Endothelial cell of umbilical vein (primary cell): ENCODE measurements around the gene NPHS1. TPM values are rescaled to one million over a fixed set of nuclear protein-coding genes. Genes with fewer than 3 reads are reported as not detected.

ENCODE experiments used
- BruUV-seq: library from RNA; stranded (reverse); fragments of 400-500 nt; replicated peaks from 2 replicates; lab custom pipeline; 2021; lab: Mats Ljungman, UMichigan
- CTCF ChIA-PET: fragments of 300-600, 350-600 bp; sonication (Branson Sonifier 250); formaldehyde crosslinking; loops from one replicate; lab custom pipeline; 2021; ENCODE audit warnings: antibody characterized with exemption, inconsistent platforms; lab: Charles Lee
- POLR2A ChIA-PET: fragments of 300-600, 350-600 bp; sonication (Branson Sonifier 250); formaldehyde crosslinking; loops from one replicate; lab custom pipeline; 2021; ENCODE audit warnings: antibody characterized with exemption, inconsistent platforms; lab: Charles Lee
- DNase-seq: peaks from one replicate; pipeline ENCODE4 v3.0.0-alpha.2; 2011; ENCODE audit warnings: low read depth, low spot score
- FAIRE-seq: peaks from 2 replicates; lab custom pipeline; 2011; peaks lifted over from hg19 to GRCh38; lab: Jason Lieb, UNC
- H2AFZ ChIP-seq: 2 replicates; pipeline ENCODE4 v1.6.0; 2012; ENCODE audit warnings: low read depth, low read length, control low read depth, inconsistent platforms
- H3K27ac ChIP-seq: 2 replicates; pipeline ENCODE4 v1.5.1; 2011; ENCODE audit warnings: low read depth, mild to moderate bottlenecking, control low read depth, low read length, moderate library complexity; ENCODE audit not compliant: insufficient read depth
- H3K27me3 ChIP-seq, 2 experiments: 2 replicates each; pipeline versions ENCODE4 v1.6.0 to v1.6.1; 2011; ENCODE audit warnings: low read length in 2 of 2, mixed read lengths in 1 of 2; ENCODE audit not compliant: control insufficient read depth in 2 of 2, insufficient read depth in 2 of 2
- H3K36me3 ChIP-seq, 2 experiments: 2 replicates in 1 of 2; 3 replicates in 1 of 2; pipeline ENCODE4 v1.5.1; 2011; ENCODE audit warnings: low read length in 2 of 2, mild to moderate bottlenecking in 1 of 2, moderate library complexity in 1 of 2; ENCODE audit not compliant: control insufficient read depth in 2 of 2, insufficient read depth in 2 of 2; ENCODE audit errors: extremely low read depth in 1 of 2
- H3K4me1 ChIP-seq: 3 replicates; pipeline ENCODE4 v1.5.1; 2011; ENCODE audit warnings: mild to moderate bottlenecking, low read length; ENCODE audit not compliant: control insufficient read depth, insufficient read depth; ENCODE audit errors: extremely low read depth
- H3K4me2 ChIP-seq: 2 replicates; pipeline ENCODE4 v1.6.1; 2011; ENCODE audit warnings: low read length, control low read depth, mixed read lengths; ENCODE audit not compliant: insufficient read depth
- H3K4me3 ChIP-seq, 3 experiments: fragments of 200-600 bp in 1 of 3; sonication (generic), shearing (Covaris generic) in 1 of 3; replicated peaks in 1 of 3; 2 replicates each; pipeline ENCODE4 v1.5.1; 2011 to 2016; ENCODE audit warnings: control low read depth in 3 of 3, low read length in 3 of 3, mild to moderate bottlenecking in 2 of 3, inconsistent platforms in 1 of 3, low read depth in 1 of 3, moderate library complexity in 1 of 3; ENCODE audit not compliant: insufficient read depth in 1 of 3
- H3K79me2 ChIP-seq: 2 replicates; pipeline ENCODE4 v1.6.0; 2012; ENCODE audit warnings: low read length, inconsistent platforms; ENCODE audit not compliant: control insufficient read depth, insufficient read depth
- H3K9ac ChIP-seq: replicated peaks from 2 replicates; pipeline ENCODE3; 2011; ENCODE audit warnings: low read length, control low read depth; ENCODE audit not compliant: insufficient read depth; ENCODE audit errors: extremely low read depth
- H3K9me1 ChIP-seq: replicated peaks from 3 replicates; pipeline ENCODE4 v1.6.0; 2011; ENCODE audit warnings: mild to moderate bottlenecking, low read length; ENCODE audit not compliant: control insufficient read depth, insufficient read depth; ENCODE audit errors: extremely low read depth
- H3K9me3 ChIP-seq: replicated peaks from 2 replicates; pipeline ENCODE4 v1.5.1; 2012; ENCODE audit warnings: low read length, inconsistent platforms; ENCODE audit not compliant: control insufficient read depth, insufficient read depth
- H4K20me1 ChIP-seq: replicated peaks from 2 replicates; pipeline ENCODE3; 2011; ENCODE audit warnings: mild to moderate bottlenecking, low read length; ENCODE audit not compliant: control insufficient read depth, insufficient read depth; ENCODE audit errors: extremely low read depth
- GATA2 ChIP-seq: IDR thresholded peaks from 2 replicates; pipeline ENCODE4 v1.7.0; 2011; ENCODE audit warnings: low read depth, mild to moderate bottlenecking, moderate library complexity, mixed read lengths, low read length; ENCODE audit not compliant: insufficient read length, insufficient read depth
- JUN ChIP-seq: IDR thresholded peaks from 2 replicates; pipeline ENCODE4 v1.6.1; 2011; ENCODE audit warnings: borderline replicate concordance, low read depth; ENCODE audit not compliant: insufficient read length, insufficient read depth
- MAX ChIP-seq: IDR thresholded peaks from 2 replicates; pipeline ENCODE4 v1.6.1; 2011; ENCODE audit not compliant: insufficient read depth, insufficient read length
- POLR2AphosphoS5 ChIP-seq: IDR thresholded peaks from 2 replicates; pipeline ENCODE4 v1.6.1; 2012; ENCODE audit warnings: low read depth, mild to moderate bottlenecking, control low read depth, low read length, moderate library complexity; ENCODE audit not compliant: insufficient read depth
- dilution Hi-C: fragments of 300-500 bp; cut with MboI; formaldehyde crosslinking; loops from one replicate; pipeline ENCODE4 v1.15.0; 2019; ENCODE audit warnings: low sequenced_read_pairs; ENCODE audit not compliant: extremely low pct_ligation_motif_present
- intact Hi-C: fragments of 100-400 bp; cut with micrococcal nuclease; formaldehyde crosslinking; loops from one replicate; pipeline ENCODE4 v1.10.0; 2022
- polyA plus RNA-seq, 4 experiments: library from polyadenylated mRNA; depleted of rRNA in 3 of 4; stranded (reverse) in 3 of 4; unstranded in 1 of 4; fragments of >200 nt; gene quantifications; 2 replicates each; pipeline versions ENCODE4 v1.2.1 to v1.2.3, GENCODE V29; 2011 to 2012; ENCODE audit warnings: missing spikeins in 1 of 4
- total RNA-seq: library from RNA; stranded (reverse); gene quantifications from 2 replicates; pipeline ENCODE4 v1.2.3, GENCODE V29; 2021

Gene NPHS1
- total and polyA plus RNA-seq, 2 donors (not counting 3 experiments of a cell fraction or from before 2014, with no cell fraction given): not detected

DNA sequence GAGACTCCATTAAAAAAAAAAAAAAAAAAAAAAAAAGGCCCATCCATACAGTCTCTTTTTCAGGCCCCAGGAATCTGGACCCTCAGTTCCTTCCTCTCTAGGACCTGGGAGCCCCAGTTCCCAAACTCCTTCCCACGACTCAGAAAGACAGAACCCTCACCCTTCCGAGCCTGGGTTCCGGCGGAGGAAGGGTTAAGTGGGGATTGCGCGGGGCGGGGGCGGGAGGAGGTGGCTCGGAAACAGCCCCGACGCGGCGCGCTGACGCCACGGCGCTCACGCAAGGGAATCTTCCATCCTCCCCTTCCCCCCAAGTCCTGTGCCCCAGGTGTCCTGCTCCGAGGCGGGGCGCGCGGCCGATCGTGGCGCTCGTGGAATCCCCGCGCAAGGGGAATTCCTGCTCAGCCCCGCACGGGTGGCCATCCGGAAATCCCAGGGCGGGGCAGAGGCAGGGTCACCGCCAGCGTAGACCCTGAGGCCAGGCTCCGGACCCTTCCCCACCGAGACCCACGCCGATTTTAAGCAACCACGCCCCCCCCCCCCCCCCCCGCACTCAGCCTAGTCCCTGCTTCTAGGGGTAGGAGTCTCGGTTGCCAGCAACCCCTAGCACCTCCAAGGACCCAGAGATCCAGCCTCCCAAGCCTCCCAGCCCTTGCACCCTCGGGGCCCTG, 47.4 kb upstream of the NPHS1 start:
- dilution Hi-C loops: no loop called here
- peak overlapping the region; percentile 65 for H3K27ac ChIP-seq
- FAIRE-seq (peak; percentile 79), DNase-seq (peak; percentile 70)
- peaks cover 2% of the 10 kb centered on the region for H3K79me2 ChIP-seq
- POLR2A ChIA-PET: no interaction called here
- H3K36me3 ChIP-seq: peaks cover 0 to 8% of the 10 kb centered on the region in 2 experiments
- no peaks in the 10 kb centered on the region for H3K9me1 ChIP-seq
- CTCF ChIA-PET: interaction anchor here (1.4 kb wide), 1 partner anchor 18 kb away, joined by 3 read pairs; no protein-coding TSS in a partner anchor
- no TSS peak for BruUV-seq
- TF ChIP-seq GATA2: no peak
- no peak for TF ChIP-seq MAX
- peak; percentile 37 for TF ChIP-seq POLR2AphosphoS5
- TF ChIP-seq JUN: no peak
- intact Hi-C loops: loop anchor here (1.0 kb wide), 2 partner anchors 32 to 182 kb away; no protein-coding TSS in a partner anchor
- peak overlapping the region; percentile 92 for H3K4me2 ChIP-seq
- peaks cover 16% of the 10 kb centered on the region for H3K4me1 ChIP-seq
- H4K20me1 ChIP-seq: no peaks in the 10 kb centered on the region
- peak overlapping the region; percentile 65 to 96 (median 85) for H3K4me3 ChIP-seq
- H3K9me3 ChIP-seq: no peaks in the 10 kb centered on the region
- peaks cover 0 to 6% of the 10 kb centered on the region in 2 experiments for H3K27me3 ChIP-seq
- H2AFZ ChIP-seq: peak overlapping the region; percentile 90
- peak overlapping the region; percentile 78 for H3K9ac ChIP-seq

GRCh38 chr19:35898499-35898809, 46.1 kb upstream of the NPHS1 start:
- POLR2A ChIA-PET: no interaction called here
- peak overlapping the region; percentile 78 for H3K9ac ChIP-seq
- peak overlapping the region; percentile 92 for H3K4me2 ChIP-seq
- peak overlapping the region; percentile 90 for H2AFZ ChIP-seq
- peak; percentile 18 for DNase-seq
- peaks cover 0 to 10% of the 10 kb centered on the region in 2 experiments for H3K36me3 ChIP-seq
- FAIRE-seq: peak; percentile 54
- CTCF ChIA-PET: interaction anchor here (0.9 kb wide), 1 partner anchor 33 kb away, joined by 3 read pairs; no protein-coding TSS in a partner anchor
- H3K9me3 ChIP-seq: no peaks in the 10 kb centered on the region
- peaks cover 2% of the 10 kb centered on the region for H3K79me2 ChIP-seq
- H3K27ac ChIP-seq: no peak overlapping the region
- H3K4me3 ChIP-seq: peak overlapping the region; percentile 65 to 96 (median 85)
- dilution Hi-C loops: no loop called here
- peaks cover 0 to 6% of the 10 kb centered on the region in 2 experiments for H3K27me3 ChIP-seq
- no peaks in the 10 kb centered on the region for H3K9me1 ChIP-seq
- intact Hi-C loops: no loop called here
- H3K4me1 ChIP-seq: peaks cover 14% of the 10 kb centered on the region
- no TSS peak for BruUV-seq
- no peaks in the 10 kb centered on the region for H4K20me1 ChIP-seq
- TF ChIP-seq POLR2AphosphoS5 (no peak), GATA2 (no peak)
